AG08395 (cell line): ENCODE data around the gene AFF3.

Source experiments
- DNase-seq: peaks from one replicate; pipeline ENCODE4 v3.0.0; 2012; ENCODE audit warnings: mixed read lengths, low spot score

The AFF3 gene

GRCh38 chr2:99856119-99856518, 286.3 kb downstream of the AFF3 start:
- DNase-seq = no peak

GRCh38 chr2:99854236-99854852, 288.0 kb downstream of the AFF3 start:
- DNase-seq = no peak

GRCh38 chr2:99852956-99853355, 289.4 kb downstream of the AFF3 start:
- DNase-seq = no peak

GRCh38 chr2:99852376-99852934, 289.9 kb downstream of the AFF3 start:
- DNase-seq = no peak

- no peak for DNase-seq
Measured at GRCh38 chr2:99851811-99852210, 290.6 kb downstream of the AFF3 start.

GRCh38 chr2:99851089-99851488, 291.3 kb downstream of the AFF3 start:
- DNase-seq = no peak

- DNase-seq = no peak
Measured at GRCh38 chr2:99850084-99850710, 292.2 kb downstream of the AFF3 start.

- no peak for DNase-seq
Measured at GRCh38 chr2:99846462-99847107, 295.8 kb downstream of the AFF3 start.

- no peak for DNase-seq
Measured at GRCh38 chr2:99845296-99845695, 297.1 kb downstream of the AFF3 start.

- DNase-seq = no peak
Measured at GRCh38 chr2:99842451-99842850, 299.9 kb downstream of the AFF3 start.

GRCh38 chr2:99841749-99842148, 300.6 kb downstream of the AFF3 start:
- peak; percentile 43 for DNase-seq

- DNase-seq = no peak
Measured at GRCh38 chr2:99840831-99841230, 301.6 kb downstream of the AFF3 start.

- peak; percentile 43 for DNase-seq
Measured at GRCh38 chr2:99836690-99837605, 305.4 kb downstream of the AFF3 start.

- no peak for DNase-seq
Measured at GRCh38 chr2:99834426-99834825, 308.0 kb downstream of the AFF3 start.

- DNase-seq = no peak
Measured at GRCh38 chr2:99833586-99834201, 308.7 kb downstream of the AFF3 start.

GRCh38 chr2:99832926-99833325, 309.5 kb downstream of the AFF3 start:
- DNase-seq = no peak

GRCh38 chr2:99831772-99832171, 310.6 kb downstream of the AFF3 start:
- DNase-seq = no peak

- DNase-seq = no peak
Measured at GRCh38 chr2:99827296-99827999, 314.9 kb downstream of the AFF3 start.

- no peak for DNase-seq
Measured at GRCh38 chr2:99825630-99826029, 316.8 kb downstream of the AFF3 start.

GRCh38 chr2:99824758-99825157, 317.6 kb downstream of the AFF3 start:
- DNase-seq = no peak
